Measurements from ENCODE around the gene VAMP8. TPM values are rescaled to one million over a fixed set of nuclear protein-coding genes. Genes with fewer than 3 reads are reported as not detected.

The VAMP8 gene
- total RNA-seq, 2 experiments from 2014 or later = 99.6 to 124 TPM

DNA sequence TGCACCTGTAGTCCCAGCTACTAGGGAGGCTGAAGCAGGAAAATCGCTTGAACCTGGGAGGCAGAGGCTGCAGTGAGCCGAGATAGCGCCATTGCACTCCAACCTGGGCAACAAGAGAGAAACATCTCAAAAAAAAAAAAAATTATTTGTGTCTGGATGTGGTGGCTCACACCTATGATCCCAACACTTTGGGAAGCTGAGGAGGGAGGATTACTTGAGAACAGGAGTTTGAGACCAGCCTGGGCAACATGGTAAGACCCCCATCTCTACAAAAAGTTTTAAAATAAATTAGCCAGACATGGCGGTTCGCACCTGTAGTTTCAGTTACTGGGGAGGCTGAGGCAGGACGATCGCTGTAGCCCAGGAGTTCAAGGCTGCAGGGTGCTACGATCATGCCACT, 1.6 kb upstream of the VAMP8 start:
- Mint-ChIP-seq H3K9me3 (ENCODE audit: low read depth) (no peaks in the 10 kb centered on the region), H3K27me3 (peaks cover 11% of the 10 kb centered on the region), H3K36me3 (peaks cover 7% of the 10 kb centered on the region), H3K4me1 (peaks cover 21% of the 10 kb centered on the region), H3K27ac (no peak overlapping the region), H3K4me3 (no peak overlapping the region)
- ATAC-seq (no peak), DNase-seq (no peak)
- CTCF ChIA-PET = interaction anchor here (0.7 to 1.0 kb wide), 3 partner anchors 19 to 190 kb away, joined by 3 to 4 read pairs (median 3); no protein-coding TSS in a partner anchor

DNA sequence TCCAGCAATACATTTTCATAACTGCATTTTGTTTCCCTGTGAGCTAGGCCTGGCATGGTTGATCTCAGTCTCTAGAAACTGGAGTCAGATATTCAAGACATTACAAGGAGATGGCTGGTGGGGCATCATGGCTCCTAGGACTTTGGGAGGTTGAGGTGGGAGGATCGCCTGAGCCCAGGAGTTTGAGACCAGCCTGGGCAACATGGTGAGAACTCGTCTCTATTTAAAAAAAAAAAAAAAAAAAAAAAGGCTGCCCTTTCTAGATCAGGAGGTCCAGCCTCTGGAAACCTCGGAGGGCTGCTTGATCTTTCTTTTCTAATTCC, 362 bp upstream of the VAMP8 start:
- ATAC-seq (no peak), DNase-seq (no peak)
- H3K27me3 Mint-ChIP-seq = peaks cover 5% of the 10 kb centered on the region
- H3K4me1 Mint-ChIP-seq = peaks cover 21% of the 10 kb centered on the region
- peak overlapping the region; percentile 85 for H3K27ac Mint-ChIP-seq
- H3K36me3 Mint-ChIP-seq = peaks cover 14% of the 10 kb centered on the region
- peak overlapping the region; percentile 98 for H3K4me3 Mint-ChIP-seq
- CTCF ChIA-PET = interaction anchor here (0.7 to 1.2 kb wide), 4 partner anchors 23 to 926 kb away, joined by 3 to 4 read pairs (median 4); no protein-coding TSS in a partner anchor
- no peaks in the 10 kb centered on the region for H3K9me3 Mint-ChIP-seq (ENCODE audit: low read depth)

GRCh38 chr2:85578243-85579180, 1.1 kb downstream of the VAMP8 start:
- Mint-ChIP-seq H3K4me3 (peak overlapping the region; percentile 98), H3K36me3 (peaks cover 21% of the 10 kb centered on the region), H3K27me3 (no peaks in the 10 kb centered on the region), H3K4me1 (peaks cover 25% of the 10 kb centered on the region), H3K9me3 (ENCODE audit: low read depth) (no peaks in the 10 kb centered on the region), H3K27ac (peak overlapping the region; percentile 85)
- CTCF ChIA-PET = interaction anchor here (0.6 to 1.2 kb wide), 4 partner anchors 13 to 204 kb away, joined by 3 read pairs; partner anchors contain the start of gene GGCX
- ATAC-seq (peak; percentile 25), DNase-seq (peak; percentile 49)

DNA sequence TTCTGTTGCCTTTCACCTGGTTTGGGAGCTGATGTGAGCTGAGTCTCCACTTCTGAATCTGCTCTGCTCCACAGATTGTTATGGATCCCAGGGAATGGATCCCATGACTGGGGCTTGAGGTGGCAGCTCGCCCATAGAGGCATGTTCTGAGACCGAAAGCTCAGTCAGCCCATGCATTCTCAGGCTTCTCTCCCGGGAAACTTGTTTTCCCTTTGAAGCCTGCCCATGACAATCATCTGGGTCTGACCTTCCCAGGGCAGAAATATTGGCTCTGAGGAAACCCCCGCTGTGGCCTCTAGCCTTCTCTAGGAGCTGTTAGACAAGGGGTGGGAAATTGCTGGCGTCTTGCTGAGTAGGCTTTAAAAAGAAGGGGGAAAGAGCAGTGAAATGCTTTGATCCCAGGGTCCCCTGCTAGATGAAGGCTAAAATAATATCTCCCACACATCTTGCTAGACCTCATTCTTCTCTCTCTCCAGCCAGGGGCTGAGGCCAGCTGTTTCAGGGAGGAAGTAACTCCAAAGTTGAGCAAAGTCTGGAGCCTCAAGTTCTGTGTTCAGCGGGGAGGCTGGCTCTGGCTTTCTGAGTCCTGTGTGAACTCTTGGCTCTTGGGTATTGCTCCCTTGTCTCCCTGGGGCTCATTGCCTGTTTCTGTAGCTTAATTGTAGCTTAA, 2.0 kb downstream of the VAMP8 start:
- CTCF ChIA-PET = interaction anchor here (0.6 to 1.1 kb wide), 2 partner anchors 27 to 205 kb away, joined by 3 read pairs; no protein-coding TSS in a partner anchor
- Mint-ChIP-seq H3K36me3 (peaks cover 25% of the 10 kb centered on the region), H3K4me1 (peaks cover 30% of the 10 kb centered on the region), H3K27ac (no peak overlapping the region), H3K27me3 (no peaks in the 10 kb centered on the region), H3K4me3 (peak overlapping the region; percentile 98), H3K9me3 (ENCODE audit: low read depth) (no peaks in the 10 kb centered on the region)
- ATAC-seq (no peak), DNase-seq (no peak)

DNA sequence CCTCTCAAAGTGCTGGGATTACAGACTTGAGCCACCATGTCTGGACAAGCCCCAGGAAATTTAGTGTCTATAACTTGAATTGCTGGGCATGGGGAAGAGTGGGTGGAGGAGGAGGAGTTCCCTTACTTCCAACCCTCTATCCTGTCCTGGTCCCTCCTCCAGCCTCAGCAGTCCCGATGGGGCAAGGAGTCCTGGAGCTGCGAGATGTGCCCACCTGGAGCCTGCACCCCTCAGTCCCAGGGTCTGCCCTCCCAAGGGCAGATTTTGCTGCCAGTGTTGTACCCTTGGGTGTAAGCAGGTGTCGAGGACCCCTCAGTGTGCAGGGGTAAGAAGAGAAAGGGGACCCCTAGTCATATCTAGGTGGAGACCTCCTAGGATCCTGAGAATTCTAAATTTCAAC, 2.8 kb downstream of the VAMP8 start:
- no peak overlapping the region for H3K4me3 Mint-ChIP-seq
- no peaks in the 10 kb centered on the region for H3K9me3 Mint-ChIP-seq (ENCODE audit: low read depth)
- peaks cover 35% of the 10 kb centered on the region for H3K4me1 Mint-ChIP-seq
- no peak for DNase-seq
- H3K36me3 Mint-ChIP-seq = peaks cover 25% of the 10 kb centered on the region
- no peaks in the 10 kb centered on the region for H3K27me3 Mint-ChIP-seq
- CTCF ChIA-PET = interaction anchor here (1.1 kb wide), 1 partner anchor 28 kb away, joined by 3 read pairs; no protein-coding TSS in a partner anchor
- no peak for ATAC-seq
- H3K27ac Mint-ChIP-seq = no peak overlapping the region

- H3K9me3 Mint-ChIP-seq (ENCODE audit: low read depth) = no peaks in the 10 kb centered on the region
- CTCF ChIA-PET = interaction anchor here (1.3 to 1.7 kb wide), 2 partner anchors 8 to 24 kb away, joined by 3 read pairs; no protein-coding TSS in a partner anchor
- ATAC-seq (no peak), DNase-seq (no peak)
- H3K36me3 Mint-ChIP-seq = peaks cover 25% of the 10 kb centered on the region
- peaks cover 45% of the 10 kb centered on the region for H3K4me1 Mint-ChIP-seq
- H3K27ac Mint-ChIP-seq = peak overlapping the region; percentile 51
- H3K27me3 Mint-ChIP-seq = no peaks in the 10 kb centered on the region
- no peak overlapping the region for H3K4me3 Mint-ChIP-seq
Observed at GRCh38 chr2:85582492-85582891, 5.1 kb downstream of the VAMP8 start.

- ATAC-seq = peak; percentile 37
- peak overlapping the region; percentile 89 for H3K4me3 Mint-ChIP-seq
- H3K36me3 Mint-ChIP-seq = peaks cover 24% of the 10 kb centered on the region
- H3K27me3 Mint-ChIP-seq = no peaks in the 10 kb centered on the region
- DNase-seq = peak; percentile 69
- H3K27ac Mint-ChIP-seq = peak overlapping the region; percentile 89
- no peaks in the 10 kb centered on the region for H3K9me3 Mint-ChIP-seq (ENCODE audit: low read depth)
- peaks cover 48% of the 10 kb centered on the region for H3K4me1 Mint-ChIP-seq
- CTCF ChIA-PET = interaction anchor here (1.0 to 1.7 kb wide), 5 partner anchors 9 to 53 kb away, joined by 3 to 5 read pairs (median 3); no protein-coding TSS in a partner anchor
Observed at GRCh38 chr2:85583667-85584353, 6.4 kb downstream of the VAMP8 start.

- no peaks in the 10 kb centered on the region for H3K27me3 Mint-ChIP-seq
- CTCF ChIA-PET = interaction anchor here (1.1 to 1.7 kb wide), 4 partner anchors 10 to 52 kb away, joined by 3 to 5 read pairs (median 4); partner anchors contain the start of gene RNF181
- DNase-seq = no peak
- ATAC-seq = peak; percentile 69
- H3K36me3 Mint-ChIP-seq = peaks cover 23% of the 10 kb centered on the region
- no peaks in the 10 kb centered on the region for H3K9me3 Mint-ChIP-seq (ENCODE audit: low read depth)
- H3K4me3 Mint-ChIP-seq = peak within 1 kb of the TSS; percentile 89
- H3K27ac Mint-ChIP-seq = peak within 1 kb of the TSS; percentile 93
- peaks cover 43% of the 10 kb centered on the region for H3K4me1 Mint-ChIP-seq
Observed at GRCh38 chr2:85584354-85584856, 7.0 kb downstream of the VAMP8 start, which contains the start of gene VAMP5. Gene VAMP5 (plus strand): TSS chr2:85584431. CDS start chr2:85584491, 60 bp downstream.

DNA sequence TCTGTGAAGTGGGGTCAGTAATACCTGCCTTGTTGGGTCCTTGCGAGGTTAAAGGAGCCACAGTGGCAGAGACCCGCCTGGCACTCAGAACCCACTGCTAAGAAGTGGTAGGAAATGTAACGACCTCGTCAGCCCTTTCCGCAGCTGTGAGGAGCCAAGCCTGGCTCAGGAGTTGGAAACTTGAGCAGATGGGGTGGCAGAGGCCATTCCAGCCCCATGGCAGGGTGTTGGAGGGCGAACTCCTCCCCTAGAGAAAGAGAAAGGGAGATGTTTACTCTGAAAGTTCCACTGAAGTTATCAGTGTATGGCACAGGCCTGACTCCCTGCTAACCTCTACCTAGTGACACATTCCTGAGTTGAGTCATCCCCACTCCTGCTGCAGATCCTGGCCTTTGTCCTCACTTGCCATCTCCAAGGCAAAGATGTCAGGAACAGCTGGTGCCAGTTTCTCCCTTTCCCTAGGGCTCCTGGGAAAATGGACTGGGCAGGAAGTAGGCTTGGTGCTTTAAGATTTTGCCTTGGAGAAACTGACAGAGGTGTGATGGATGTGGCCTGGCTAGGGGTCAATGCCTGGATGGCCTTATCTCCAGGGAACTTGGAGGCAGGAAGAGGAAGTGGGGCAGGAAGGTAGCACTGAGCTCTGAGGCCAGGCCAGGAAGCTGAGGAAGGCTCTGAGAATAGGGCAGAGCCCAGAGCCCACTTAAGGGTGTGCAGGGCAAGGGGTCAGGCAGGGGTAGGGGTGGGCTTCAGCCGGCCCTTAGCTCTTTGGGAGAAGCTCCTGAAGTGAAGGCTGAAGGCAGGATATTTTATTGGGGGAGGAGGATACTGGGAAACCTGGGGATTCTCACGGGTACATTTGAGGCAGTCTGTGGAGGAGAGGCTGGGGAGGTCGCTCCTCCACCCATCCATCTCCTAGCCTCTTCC, 7.7 kb downstream of the VAMP8 start:
- Mint-ChIP-seq H3K4me1 (peaks cover 44% of the 10 kb centered on the region), H3K27ac (peak overlapping the region; percentile 93), H3K4me3 (peak overlapping the region; percentile 89), H3K9me3 (ENCODE audit: low read depth) (no peaks in the 10 kb centered on the region), H3K27me3 (no peaks in the 10 kb centered on the region), H3K36me3 (peaks cover 21% of the 10 kb centered on the region)
- ATAC-seq (peak; percentile 64), DNase-seq (peak; percentile 56)
- CTCF ChIA-PET = interaction anchor here (0.7 to 1.7 kb wide), 3 partner anchors 10 to 33 kb away, joined by 3 to 5 read pairs (median 4); partner anchors contain the start of gene RNF181

DNA sequence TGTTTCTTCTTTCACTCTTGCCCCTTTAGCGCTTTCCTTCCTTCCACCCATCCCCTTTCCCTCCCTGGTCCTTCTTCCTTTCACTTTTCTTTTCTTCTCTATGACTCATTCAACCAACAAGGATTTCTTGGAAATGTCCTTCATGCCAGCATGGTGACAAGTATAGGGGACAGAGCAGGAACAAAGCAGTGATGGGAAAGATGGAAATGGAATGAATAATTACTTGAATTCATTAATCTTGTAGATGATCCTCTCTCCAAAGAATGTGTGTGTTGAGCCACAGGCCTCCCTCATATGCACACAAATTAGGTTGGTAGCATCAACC, 8.4 kb downstream of the VAMP8 start:
- CTCF ChIA-PET = interaction anchor here (0.7 to 1.1 kb wide), 2 partner anchors 10 to 20 kb away, joined by 3 to 4 read pairs; partner anchors contain the start of gene RNF181
- Mint-ChIP-seq H3K27ac (peak overlapping the region; percentile 93), H3K4me3 (peak overlapping the region; percentile 89), H3K9me3 (ENCODE audit: low read depth) (no peaks in the 10 kb centered on the region), H3K4me1 (peaks cover 43% of the 10 kb centered on the region), H3K27me3 (no peaks in the 10 kb centered on the region), H3K36me3 (peaks cover 18% of the 10 kb centered on the region)
- ATAC-seq = no peak
- DNase-seq = no peak

- Mint-ChIP-seq H3K4me3 (no peak overlapping the region), H3K36me3 (peaks cover 4% of the 10 kb centered on the region), H3K27me3 (no peaks in the 10 kb centered on the region), H3K27ac (no peak overlapping the region), H3K9me3 (ENCODE audit: low read depth) (no peaks in the 10 kb centered on the region), H3K4me1 (peaks cover 42% of the 10 kb centered on the region)
- DNase-seq (no peak), ATAC-seq (no peak)
- CTCF ChIA-PET = no interaction called here
Observed at GRCh38 chr2:85588236-85588635, 10.8 kb downstream of the VAMP8 start.

GRCh38 chr2:85588645-85589044, 11.3 kb downstream of the VAMP8 start:
- Mint-ChIP-seq H3K36me3 (peaks cover 4% of the 10 kb centered on the region), H3K9me3 (ENCODE audit: low read depth) (no peaks in the 10 kb centered on the region), H3K27ac (no peak overlapping the region), H3K4me3 (no peak overlapping the region), H3K27me3 (no peaks in the 10 kb centered on the region), H3K4me1 (peaks cover 37% of the 10 kb centered on the region)
- ATAC-seq (no peak), DNase-seq (no peak)
- CTCF ChIA-PET = no interaction called here

All from activated CD8-positive, alpha-beta memory T cell treated with anti-CD3 and anti-CD28 coated beads, Interleukin-2, amount 10 ng/mL, durations not matched to agents 7 days and 5 days (primary cell).